IMR-90 (cell line): ENCODE measurements around the gene NLRP3.

Source experiments
- CEBPB ChIP-seq: IDR thresholded peaks from 2 replicates; pipeline ENCODE4 v1.6.1; 2012; ENCODE audit warnings: low read depth, low read length, improper control_type of control experiment
- MXI1 ChIP-seq: IDR thresholded peaks from 2 replicates; pipeline ENCODE4 v1.6.1; 2012; ENCODE audit warnings: low read depth, mild to moderate bottlenecking, low read length, moderate library complexity, borderline replicate concordance
- POLR2A ChIP-seq: IDR thresholded peaks from 2 replicates; pipeline ENCODE4 v1.6.1; 2012; ENCODE audit warnings: mild to moderate bottlenecking, low read depth, low read length
- RAD21 ChIP-seq: IDR thresholded peaks from 2 replicates; pipeline ENCODE4 v1.6.1; 2012; ENCODE audit warnings: low read length, improper control_type of control experiment
- TF ChIP-seq, protein P1 (sequence below): conservative IDR thresholded peaks from 2 replicates; pipeline ENCODE4 v1.5.1; 2012; ENCODE audit warnings: mild to moderate bottlenecking, low read depth, low read length, improper control_type of control experiment

DNA sequence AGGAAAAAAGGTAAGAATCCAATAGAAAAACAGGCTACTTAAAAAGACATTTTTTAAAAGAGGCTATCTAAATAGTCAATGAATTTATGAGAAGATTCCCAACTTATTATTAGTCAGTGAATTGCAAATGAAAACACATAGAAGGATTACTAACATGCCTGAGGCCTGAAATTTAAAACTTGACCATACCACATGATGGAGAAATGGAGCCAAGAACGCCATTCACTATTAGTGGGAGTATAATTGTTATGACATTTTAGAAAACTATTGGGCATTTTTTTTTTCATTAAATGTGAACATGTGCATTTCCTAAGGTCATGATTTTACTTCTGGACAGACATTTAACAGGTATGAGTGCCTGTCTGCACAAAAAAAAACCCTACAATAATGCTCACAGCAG, 66.8 kb downstream of the NLRP3 start:
- TF ChIP-seq, protein P1, sequence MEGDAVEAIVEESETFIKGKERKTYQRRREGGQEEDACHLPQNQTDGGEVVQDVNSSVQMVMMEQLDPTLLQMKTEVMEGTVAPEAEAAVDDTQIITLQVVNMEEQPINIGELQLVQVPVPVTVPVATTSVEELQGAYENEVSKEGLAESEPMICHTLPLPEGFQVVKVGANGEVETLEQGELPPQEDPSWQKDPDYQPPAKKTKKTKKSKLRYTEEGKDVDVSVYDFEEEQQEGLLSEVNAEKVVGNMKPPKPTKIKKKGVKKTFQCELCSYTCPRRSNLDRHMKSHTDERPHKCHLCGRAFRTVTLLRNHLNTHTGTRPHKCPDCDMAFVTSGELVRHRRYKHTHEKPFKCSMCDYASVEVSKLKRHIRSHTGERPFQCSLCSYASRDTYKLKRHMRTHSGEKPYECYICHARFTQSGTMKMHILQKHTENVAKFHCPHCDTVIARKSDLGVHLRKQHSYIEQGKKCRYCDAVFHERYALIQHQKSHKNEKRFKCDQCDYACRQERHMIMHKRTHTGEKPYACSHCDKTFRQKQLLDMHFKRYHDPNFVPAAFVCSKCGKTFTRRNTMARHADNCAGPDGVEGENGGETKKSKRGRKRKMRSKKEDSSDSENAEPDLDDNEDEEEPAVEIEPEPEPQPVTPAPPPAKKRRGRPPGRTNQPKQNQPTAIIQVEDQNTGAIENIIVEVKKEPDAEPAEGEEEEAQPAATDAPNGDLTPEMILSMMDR: no peak
- TF ChIP-seq POLR2A (no peak), CEBPB (no peak), RAD21 (no peak), MXI1 (no peak)
